Activated CD8-positive, alpha-beta memory T cell treated with anti-CD3 and anti-CD28 coated beads, Interleukin-2, amount 50 U/mL, for 24 hours (primary cell): Measurements from ENCODE around the gene RIPOR2.
"Not testable (repeated sequence)": the region's sequence is repeated elsewhere in the genome, so short reads cannot be mapped to it uniquely, and the experiment has no call there.

ENCODE experiments used
- DNase-seq: peaks from one replicate; pipeline ENCODE4 v3.0.0-alpha.2; 2020; ENCODE audit errors: extremely low read depth

The RIPOR2 gene

DNA sequence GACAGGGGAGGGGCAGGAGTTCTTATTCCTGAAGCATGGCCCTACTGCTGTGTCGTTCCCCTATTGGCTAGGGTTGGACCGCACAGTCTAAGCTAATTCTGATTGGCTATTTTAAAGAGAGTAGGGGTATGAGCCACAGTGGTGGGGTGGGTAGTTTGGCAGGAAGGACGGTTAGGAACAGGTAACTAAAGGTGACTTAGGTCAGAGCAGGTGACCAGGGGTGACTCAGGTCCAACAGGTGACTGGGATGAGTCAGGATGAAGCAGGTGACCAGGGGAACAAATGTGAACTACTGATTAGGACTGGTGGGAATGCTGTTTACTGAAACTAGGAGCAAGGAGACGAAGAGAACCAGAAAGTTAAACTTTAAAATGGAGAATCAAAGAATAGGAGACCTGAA is 58.0 kb downstream of the RIPOR2 start:
- DNase-seq = not testable (repeated sequence)

- no peak for DNase-seq
These were observed 59.0 kb downstream of the RIPOR2 start for GRCh38 chr6:24876499-24877465.

DNA sequence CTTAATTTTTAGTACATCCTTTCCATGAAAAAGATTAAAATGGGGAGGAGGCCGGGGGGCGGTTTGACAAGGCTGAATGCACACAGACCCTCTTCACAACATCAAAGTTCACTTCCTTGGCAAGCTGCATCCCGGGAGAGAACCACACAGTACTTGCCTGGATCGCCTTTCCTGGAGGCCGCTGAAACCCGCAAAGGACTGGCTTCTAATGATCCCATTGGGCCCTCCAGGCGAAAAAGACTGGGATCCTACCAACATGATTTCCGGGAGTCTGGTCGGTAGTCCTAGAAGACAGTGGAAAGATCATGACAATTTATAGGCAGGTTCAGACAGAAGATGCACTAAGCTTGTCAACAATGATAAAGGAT is 60.2 kb downstream of the RIPOR2 start:
- no peak for DNase-seq

DNA sequence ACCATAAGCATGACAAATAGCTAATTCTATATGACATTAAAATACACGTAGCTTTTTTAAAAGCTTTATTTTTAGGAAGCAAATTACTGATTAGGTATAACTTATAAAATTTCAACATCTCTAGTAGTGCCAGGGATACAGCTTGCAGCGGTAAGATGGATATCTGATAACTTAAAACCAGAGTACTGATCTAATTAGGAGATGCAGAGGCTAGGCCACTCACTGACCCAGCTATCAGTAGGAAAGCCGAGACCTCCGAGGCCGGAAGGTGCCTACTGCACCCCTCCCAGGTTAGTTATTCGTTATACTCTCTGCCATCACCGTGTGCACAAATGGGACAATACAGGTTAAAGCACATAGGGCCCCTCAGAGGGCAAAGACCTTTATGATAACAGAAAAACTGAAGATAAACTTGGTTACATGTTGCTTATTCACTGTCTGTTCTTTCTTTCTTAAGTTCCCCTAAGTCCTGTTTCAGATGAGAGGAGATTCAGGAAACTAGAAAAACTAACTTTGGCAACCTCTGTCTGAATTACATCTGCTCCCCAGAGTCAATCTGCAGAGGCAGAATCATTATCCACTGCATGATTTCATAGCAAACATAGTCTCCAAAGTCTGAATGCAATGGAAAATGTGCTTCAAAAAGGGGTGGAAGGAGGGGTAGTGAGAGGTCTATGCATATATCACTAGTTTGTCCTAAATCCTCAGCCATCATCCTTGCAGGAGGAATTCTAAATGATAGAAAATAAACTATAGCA is 60.8 kb downstream of the RIPOR2 start:
- DNase-seq = no peak

- DNase-seq = no peak
These were observed 61.6 kb downstream of the RIPOR2 start for GRCh38 chr6:24874128-24874527.

DNA sequence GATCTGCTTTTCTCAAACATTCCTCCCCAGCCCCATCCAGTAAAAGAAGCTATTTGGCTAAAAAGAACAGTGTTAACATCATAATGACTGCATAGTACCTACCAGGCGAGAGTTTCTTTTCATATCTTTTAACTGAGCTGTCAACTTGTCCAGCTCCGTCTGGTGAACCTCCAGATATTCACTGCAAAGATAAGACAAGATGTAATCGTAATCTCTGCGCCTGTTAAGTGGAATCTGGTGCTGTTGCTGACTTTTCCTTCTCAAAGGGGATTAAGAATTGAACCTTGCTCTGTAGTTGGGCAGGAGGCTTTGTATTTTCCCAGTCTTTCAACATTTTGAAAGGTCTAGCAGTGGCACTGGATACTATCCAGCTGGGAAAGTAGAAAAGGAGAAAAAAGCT is 63.0 kb downstream of the RIPOR2 start:
- no peak for DNase-seq

GRCh38 chr6:24868765-24869164 is 67.0 kb downstream of the RIPOR2 start:
- DNase-seq = no peak

DNA sequence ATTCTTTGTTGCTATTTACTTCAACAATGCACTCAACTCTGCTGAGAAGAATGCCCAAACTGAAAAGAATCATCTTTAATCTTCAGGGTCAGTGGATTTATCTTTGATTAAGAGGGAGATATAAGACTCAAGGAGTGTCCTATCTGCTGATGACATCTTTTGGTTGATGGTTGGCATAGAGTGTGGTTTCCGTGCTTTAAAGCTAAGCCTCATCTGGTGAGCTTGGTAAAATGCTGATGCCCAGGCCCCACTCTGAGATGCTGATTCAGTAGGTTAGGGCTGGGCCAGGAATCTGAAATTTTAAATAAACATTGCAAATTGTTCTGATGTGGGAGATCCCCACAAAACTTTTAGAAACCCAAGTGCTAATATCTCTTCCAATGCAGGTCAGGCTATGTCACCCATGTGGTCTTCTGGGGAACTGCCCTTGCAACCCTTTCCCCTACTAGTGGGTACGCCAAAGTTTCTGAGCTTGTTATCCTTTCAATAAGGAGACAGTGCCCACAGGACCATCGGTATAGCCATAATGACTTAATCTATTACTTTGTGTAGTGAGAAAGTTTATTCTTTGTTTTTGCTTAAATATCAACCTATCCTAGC is 68.6 kb downstream of the RIPOR2 start:
- no peak for DNase-seq

- DNase-seq = no peak
These were observed 70.6 kb downstream of the RIPOR2 start for GRCh38 chr6:24865161-24865560.

- DNase-seq = no peak
These were observed 71.4 kb downstream of the RIPOR2 start for GRCh38 chr6:24864343-24864742.

DNA sequence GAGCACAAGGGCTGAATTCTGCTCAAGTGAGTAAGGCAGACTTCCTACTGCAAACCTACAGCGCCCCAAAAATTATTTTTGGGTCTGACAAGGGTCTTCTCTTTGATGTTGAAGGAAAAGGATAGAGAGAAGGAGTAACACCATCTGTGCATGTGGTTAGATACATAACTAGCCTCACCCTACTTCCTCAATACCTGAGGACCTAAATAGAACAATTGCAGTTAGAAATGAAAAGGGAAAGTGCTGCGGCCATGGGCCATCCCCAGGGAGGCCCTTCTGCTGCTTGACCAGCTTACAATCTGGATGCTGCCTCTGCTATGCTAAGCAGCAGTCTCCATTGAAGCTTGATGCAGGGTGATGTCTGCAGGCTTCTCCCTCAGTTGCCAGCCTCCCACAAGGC is 73.8 kb downstream of the RIPOR2 start:
- DNase-seq = no peak

DNA sequence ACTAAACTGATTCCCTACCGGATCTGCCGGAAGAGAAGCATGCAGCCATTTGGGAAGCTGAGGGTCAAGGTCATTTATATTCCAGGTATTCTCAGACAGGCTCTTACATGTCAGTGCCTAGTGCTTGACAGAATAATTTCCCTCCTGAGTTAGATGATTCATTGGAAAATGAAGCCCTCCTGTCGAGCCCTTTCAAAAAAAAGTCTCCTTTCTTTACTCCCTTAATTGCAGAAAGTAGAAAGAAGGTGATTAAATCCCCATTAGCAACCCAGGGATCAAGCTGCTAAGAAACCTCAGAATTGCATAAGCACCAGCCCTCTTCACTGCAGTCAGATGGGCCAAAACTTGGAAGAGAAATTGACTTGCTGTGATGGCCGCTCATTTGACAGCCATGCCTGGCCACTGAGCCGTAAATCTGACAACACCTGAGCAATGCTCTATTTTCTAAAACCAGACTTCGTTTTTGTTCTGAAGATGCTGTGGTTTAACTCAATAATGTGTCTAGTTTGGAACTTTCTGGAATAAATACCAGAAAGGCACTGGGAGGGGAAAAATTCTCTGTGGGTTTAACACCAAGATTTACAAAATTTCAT is 76.1 kb downstream of the RIPOR2 start:
- no peak for DNase-seq

GRCh38 chr6:24859132-24859531 is 76.6 kb downstream of the RIPOR2 start:
- DNase-seq = no peak

DNA sequence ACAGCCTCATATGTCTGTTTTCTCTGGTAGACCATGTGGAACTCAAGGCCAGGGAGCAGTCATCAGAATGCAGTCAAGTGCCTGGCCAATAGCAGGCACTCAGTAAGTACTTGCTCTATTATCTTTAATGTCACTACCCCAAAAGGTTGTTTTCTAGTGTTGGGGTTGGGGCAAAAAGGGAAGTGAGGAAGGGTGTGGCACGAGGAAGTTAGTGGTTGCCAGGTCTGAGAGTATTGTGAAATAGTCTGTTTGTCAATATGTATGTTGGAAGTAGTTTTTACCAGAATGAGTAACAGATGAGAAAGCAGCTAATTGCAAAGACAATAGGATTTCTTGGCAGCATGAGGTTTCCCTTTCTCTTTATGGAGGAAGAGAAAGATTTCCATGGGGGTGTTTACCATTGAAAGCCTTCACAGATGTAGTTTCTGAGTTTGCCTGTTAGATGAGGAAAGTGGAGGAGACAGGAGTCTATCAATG is 77.5 kb downstream of the RIPOR2 start:
- DNase-seq = no peak

GRCh38 chr6:24856901-24857670 is 78.7 kb downstream of the RIPOR2 start:
- no peak for DNase-seq

DNA sequence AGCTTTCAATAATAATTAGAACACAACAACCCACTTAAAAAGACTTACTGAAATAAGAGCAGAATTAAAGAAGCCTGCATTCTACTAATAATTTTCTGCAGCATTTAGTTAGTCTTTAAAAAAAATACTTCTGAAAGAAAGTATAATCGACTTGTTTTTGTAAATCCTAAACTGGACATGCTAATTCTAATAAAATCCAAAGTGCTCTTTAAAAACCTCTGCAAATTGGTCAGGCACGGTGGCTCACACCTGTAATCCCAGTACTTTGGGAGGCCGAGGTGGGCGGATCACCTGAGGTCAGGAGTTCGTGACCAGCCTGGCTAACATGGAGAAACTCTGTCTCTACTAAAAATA is 79.5 kb downstream of the RIPOR2 start:
- DNase-seq = no peak

DNA sequence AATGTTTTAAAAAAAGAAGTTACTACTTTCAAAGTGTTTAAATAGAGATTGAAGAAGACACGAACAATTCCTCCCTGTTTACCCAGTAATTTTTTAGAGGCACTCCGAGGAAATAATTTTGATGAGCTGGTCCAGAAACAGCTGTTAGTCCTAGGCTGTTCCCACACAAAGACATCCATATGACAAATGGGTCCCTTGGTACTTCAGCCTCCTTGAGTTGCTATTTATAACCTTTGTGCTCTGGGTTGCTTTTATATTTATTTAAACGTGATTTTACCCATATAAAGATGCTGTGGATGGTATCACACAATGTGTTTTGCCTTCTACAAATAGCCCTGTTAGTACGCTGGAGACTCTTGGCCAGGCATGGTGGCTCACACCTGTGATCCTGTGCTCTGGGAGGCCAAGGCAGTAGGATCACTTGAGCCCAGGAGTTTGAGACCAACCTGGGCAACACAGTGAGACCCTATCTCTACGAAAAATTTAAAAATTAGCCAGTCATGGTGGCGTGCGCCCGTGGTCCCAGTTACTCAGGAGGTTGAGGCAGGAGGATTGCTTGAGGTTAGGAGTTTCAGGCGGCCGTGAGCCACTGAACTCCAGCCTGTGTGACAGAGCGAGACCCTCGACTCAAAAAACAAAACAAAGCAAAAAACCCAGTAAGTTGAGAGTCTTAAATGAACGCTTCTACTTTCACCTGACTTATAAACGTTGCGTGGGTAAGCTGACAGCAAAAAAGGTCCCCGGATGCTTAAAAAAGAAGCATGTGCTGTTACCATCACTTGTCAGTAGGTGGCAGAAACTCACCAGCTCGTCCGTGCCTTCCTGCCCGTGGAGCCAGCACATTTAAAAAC is 80.1 kb downstream of the RIPOR2 start:
- DNase-seq = no peak

- DNase-seq = no peak
These were observed 81.6 kb downstream of the RIPOR2 start for GRCh38 chr6:24854077-24854666.

- DNase-seq = no peak
These were observed 84.7 kb downstream of the RIPOR2 start for GRCh38 chr6:24851086-24851485.

DNA sequence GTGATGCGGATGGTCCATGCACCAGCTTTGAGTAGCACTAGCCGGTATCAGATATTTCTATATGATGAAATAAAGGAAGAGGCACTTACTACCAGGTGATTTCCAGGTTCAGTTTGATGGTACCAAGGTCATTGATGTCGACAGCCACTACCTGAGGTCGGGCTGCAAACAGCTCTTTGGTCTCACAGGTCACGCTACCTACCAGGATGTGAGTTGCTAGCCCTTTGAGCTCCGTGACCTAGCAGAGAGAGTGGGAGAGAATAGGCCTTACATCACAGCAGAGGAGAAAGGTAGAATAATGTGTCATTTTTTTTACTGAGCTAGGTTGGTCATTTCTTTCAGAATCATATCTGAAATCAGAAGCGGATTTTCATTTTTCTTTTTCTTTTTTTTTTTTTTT is 86.0 kb downstream of the RIPOR2 start:
- DNase-seq = no peak
